Sigmoid colon (tissue), 7 donors: ENCODE measurements around the gene GSN. TPM values are rescaled to one million over a fixed set of nuclear protein-coding genes. Genes with fewer than 3 reads are reported as not detected.

Experiments
- DNase-seq: peaks from one replicate; pipeline ENCODE4 v3.0.0-alpha.2; 2019
- H3K27ac ChIP-seq, 4 donors: fragments of 200-600 bp; sonication (generic); one replicate each; pipeline ENCODE4 v1.5.1; 2016 to 2019; ENCODE audit warnings: mild to moderate bottlenecking in 1 of 4
- H3K27me3 ChIP-seq, 3 donors: fragments of 200-600 bp; sonication (generic); one replicate each; pipeline ENCODE4 v1.5.1; 2019; ENCODE audit warnings: mild to moderate bottlenecking in 1 of 3
- H3K36me3 ChIP-seq, 4 donors: fragments of 200-600 bp; sonication (generic); one replicate each; pipeline ENCODE4 v1.5.1; 2016 to 2019
- H3K4me1 ChIP-seq, 4 donors: fragments of 200-600 bp; sonication (generic); one replicate each; pipeline ENCODE4 v1.5.1; 2017 to 2019
- H3K4me3 ChIP-seq, 4 donors: fragments of 200-600 bp; sonication (generic); one replicate each; pipeline ENCODE4 v1.5.1; 2017 to 2019; ENCODE audit warnings: mild to moderate bottlenecking in 2 of 4, moderate library complexity in 1 of 4
- H3K9me3 ChIP-seq, 4 donors: fragments of 200-600 bp in 3 of 4; sonication (generic) in 3 of 4; one replicate each; pipeline versions ENCODE4 v1.5.1 to v1.6.1; 2013 to 2019
- EP300 ChIP-seq, 4 donors: sonication (generic); formaldehyde crosslinking; IDR thresholded peaks; one replicate each; pipeline ENCODE4 v1.6.1; 2017; ENCODE audit warnings: antibody characterized with exemption in 4 of 4
- POLR2A ChIP-seq, 2 donors: fragments of 450-650 bp; IDR thresholded peaks; one replicate each; pipeline ENCODE4 v1.6.1; 2016; ENCODE audit warnings: antibody characterized with exemption in 2 of 2, mild to moderate bottlenecking in 2 of 2, moderate library complexity in 2 of 2
- POLR2AphosphoS5 ChIP-seq, 4 donors: sonication (generic); formaldehyde crosslinking; IDR thresholded peaks; one replicate each; pipeline ENCODE4 v1.6.1; 2017; ENCODE audit warnings: antibody characterized with exemption in 4 of 4
- WGBS, 2 donors: extraction: QIAGEN DNeasy Blood & Tissue Kit; methylation state at CpG; one replicate each; pipeline ENCODE4 v1.1.7; 2013; 5-methylcytosine and 5-hydroxymethylcytosine counted together
- intact Hi-C: fragments of 100-400 bp; cut with DNase I; formaldehyde crosslinking; loops from one replicate; pipeline ENCODE4 v1.15.1; 2023
- polyA plus RNA-seq, 3 donors: library from polyadenylated mRNA; stranded (reverse); fragments of 200-250 nt; gene quantifications; one replicate each; pipeline ENCODE4 v1.2.3, GENCODE V29; 2013
- total RNA-seq, 4 donors: library from RNA; depleted of rRNA; stranded (reverse); fragments of >200 nt; gene quantifications; one replicate each; pipeline ENCODE4 v1.1.0, GENCODE V29; 2016
- TF ChIP-seq, protein P1 (sequence below), 4 experiments: fragments of 450-650 bp in 3 of 4; fragments of 200-600 bp in 1 of 4; IDR thresholded peaks; one replicate each; pipeline ENCODE4 v1.5.1; 2016 to 2019; ENCODE audit warnings: antibody characterized with exemption in 4 of 4, mild to moderate bottlenecking in 3 of 4, moderate library complexity in 2 of 4
- donor health status: healthy with polysubstance abuse.
- donor health status: Bipolar disorder and iron deficiency.
- donor health status: healthy.

GSN gene
- total and polyA plus RNA-seq, 7 donors, result 333 to 2,826 (median 1,610) TPM

GRCh38 chr9:121326901-121327613 is 59.1 kb downstream of the GSN start:
- no peak for TF ChIP-seq POLR2AphosphoS5 (IDR thresholded peaks at IDR 0.05)
- TF ChIP-seq EP300 (IDR thresholded peaks at IDR 0.05), result no peak
- no peak for TF ChIP-seq POLR2A (IDR thresholded peaks at IDR 0.05)
- TF ChIP-seq, protein P1, sequence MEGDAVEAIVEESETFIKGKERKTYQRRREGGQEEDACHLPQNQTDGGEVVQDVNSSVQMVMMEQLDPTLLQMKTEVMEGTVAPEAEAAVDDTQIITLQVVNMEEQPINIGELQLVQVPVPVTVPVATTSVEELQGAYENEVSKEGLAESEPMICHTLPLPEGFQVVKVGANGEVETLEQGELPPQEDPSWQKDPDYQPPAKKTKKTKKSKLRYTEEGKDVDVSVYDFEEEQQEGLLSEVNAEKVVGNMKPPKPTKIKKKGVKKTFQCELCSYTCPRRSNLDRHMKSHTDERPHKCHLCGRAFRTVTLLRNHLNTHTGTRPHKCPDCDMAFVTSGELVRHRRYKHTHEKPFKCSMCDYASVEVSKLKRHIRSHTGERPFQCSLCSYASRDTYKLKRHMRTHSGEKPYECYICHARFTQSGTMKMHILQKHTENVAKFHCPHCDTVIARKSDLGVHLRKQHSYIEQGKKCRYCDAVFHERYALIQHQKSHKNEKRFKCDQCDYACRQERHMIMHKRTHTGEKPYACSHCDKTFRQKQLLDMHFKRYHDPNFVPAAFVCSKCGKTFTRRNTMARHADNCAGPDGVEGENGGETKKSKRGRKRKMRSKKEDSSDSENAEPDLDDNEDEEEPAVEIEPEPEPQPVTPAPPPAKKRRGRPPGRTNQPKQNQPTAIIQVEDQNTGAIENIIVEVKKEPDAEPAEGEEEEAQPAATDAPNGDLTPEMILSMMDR (IDR thresholded peaks at IDR 0.05), result no peak

DNA sequence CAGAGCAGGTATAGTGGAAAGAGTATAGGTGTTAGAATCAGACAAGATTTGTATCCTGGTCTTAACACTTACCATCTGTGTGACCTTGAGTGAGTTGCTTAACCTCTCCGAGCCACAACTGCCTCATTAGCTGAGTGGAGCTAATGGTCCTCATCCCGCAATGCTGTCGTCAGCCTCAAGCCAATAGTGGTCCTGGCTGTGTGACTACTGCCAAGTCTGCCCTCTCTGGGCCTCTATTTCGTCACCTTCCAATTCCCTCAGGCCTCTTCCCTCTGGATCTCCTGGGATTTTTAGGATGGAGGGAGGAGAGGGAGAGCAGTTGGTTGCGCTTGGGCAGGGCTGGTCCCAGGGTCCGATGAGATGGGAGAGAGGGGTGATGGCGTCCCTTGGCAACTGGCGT is 60.5 kb downstream of the GSN start:
- no peaks in the 10 kb centered on the region for H3K27me3 ChIP-seq
- intact Hi-C loops, result no loop called here
- H3K27ac ChIP-seq, result peak overlapping the region; percentile 91 to 99 (median 94)
- no peak for TF ChIP-seq POLR2AphosphoS5 (IDR thresholded peaks at IDR 0.05)
- no peak for TF ChIP-seq EP300 (IDR thresholded peaks at IDR 0.05)
- no peak for TF ChIP-seq POLR2A (IDR thresholded peaks at IDR 0.05)
- TF ChIP-seq, protein P1 (IDR thresholded peaks at IDR 0.05), result no peak
- no peak overlapping the region for H3K4me3 ChIP-seq
- 82 to 83% methylated on average over 8 of the region's 8 CpGs for WGBS, 2 donors
- H3K9me3 ChIP-seq, result no peaks in the 10 kb centered on the region
- peaks cover 69 to 100% (median 90%) of the 10 kb centered on the region in 4 donors for H3K36me3 ChIP-seq
- DNase-seq, result no peak
- peaks cover 0 to 65% (median 54%) of the 10 kb centered on the region in 4 donors for H3K4me1 ChIP-seq

More at GRCh38 chr9:121326901-121327613, 59.1 kb downstream of the GSN start:
- peaks cover 0 to 70% (median 66%) of the 10 kb centered on the region in 4 donors for H3K4me1 ChIP-seq
- WGBS, 2 donors, result 95 to 97% methylated on average over 11 of the region's 11 CpGs
- intact Hi-C loops, result loop anchor here (1.0 kb wide), 1 partner anchor 43 kb away; the partner anchor contains the start of gene STOM
- H3K27me3 ChIP-seq, result no peaks in the 10 kb centered on the region
- peaks cover 62 to 100% (median 80%) of the 10 kb centered on the region in 4 donors for H3K36me3 ChIP-seq
- H3K4me3 ChIP-seq, result no peak overlapping the region
- peak; percentile 67 for DNase-seq
- no peaks in the 10 kb centered on the region for H3K9me3 ChIP-seq
- H3K27ac ChIP-seq, result peak overlapping the region; percentile 91 to 99 (median 94)

GRCh38 chr9:121328876-121329681 is 61.1 kb downstream of the GSN start:
- intact Hi-C loops, result no loop called here
- DNase-seq, result no peak
- H3K36me3 ChIP-seq, result peaks cover 63 to 100% (median 89%) of the 10 kb centered on the region in 4 donors
- no peak overlapping the region for H3K4me3 ChIP-seq
- peak overlapping the region; percentile 91 to 99 (median 94) for H3K27ac ChIP-seq
- H3K27me3 ChIP-seq, result no peaks in the 10 kb centered on the region
- 86 to 89% methylated on average over 16 of the region's 16 CpGs for WGBS, 2 donors
- TF ChIP-seq EP300 (IDR thresholded peaks at IDR 0.05) (no peak), POLR2A (IDR thresholded peaks at IDR 0.05) (no peak), POLR2AphosphoS5 (IDR thresholded peaks at IDR 0.05) (no peak)
- TF ChIP-seq, protein P1 (IDR thresholded peaks at IDR 0.05), result no peak
- no peaks in the 10 kb centered on the region for H3K9me3 ChIP-seq
- peaks cover 0 to 61% (median 48%) of the 10 kb centered on the region in 4 donors for H3K4me1 ChIP-seq

DNA sequence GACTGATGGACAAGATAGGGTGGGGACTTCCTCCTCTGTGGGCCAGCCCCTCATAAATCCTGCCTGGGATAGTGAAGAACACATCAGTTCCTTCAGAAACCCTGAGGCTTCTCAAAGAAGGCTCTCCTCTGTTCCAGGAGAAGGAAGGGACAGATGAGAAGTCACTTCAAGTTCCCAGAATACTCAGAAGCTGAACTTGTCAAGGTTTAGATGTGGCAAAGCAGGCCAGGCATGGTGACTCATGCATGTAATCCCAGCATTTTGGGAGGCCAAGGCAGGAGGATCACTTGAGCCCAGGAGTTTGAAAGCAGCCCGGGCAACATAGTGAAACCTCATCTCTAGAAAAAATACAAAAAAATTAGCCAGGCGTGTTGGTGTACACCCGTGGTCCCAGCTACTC is 63.6 kb downstream of the GSN start:
- Histone ChIP-seq H3K4me1 (peaks cover 0 to 41% (median 28%) of the 10 kb centered on the region in 4 donors), H3K4me3 (no peak overlapping the region), H3K36me3 (peaks cover 51 to 99% (median 71%) of the 10 kb centered on the region in 4 donors), H3K27me3 (no peaks in the 10 kb centered on the region), H3K9me3 (no peaks in the 10 kb centered on the region), H3K27ac (peak overlapping the region; percentile 91 to 99 (median 94))
- DNase-seq, result no peak
- TF ChIP-seq, protein P1 (IDR thresholded peaks at IDR 0.05), result no peak
- TF ChIP-seq POLR2AphosphoS5 (IDR thresholded peaks at IDR 0.05) (peak in 2 of 4 donors; percentile 4 to 53), EP300 (IDR thresholded peaks at IDR 0.05) (peak in 1 of 4 donors; percentile 13)
- intact Hi-C loops, result no loop called here
- WGBS, 2 donors, result 82 to 93% methylated on average over 3 of the region's 3 CpGs
